ENCODE data around the gene CTNNA3. TPM values are rescaled to one million over a fixed set of nuclear protein-coding genes. Genes with fewer than 3 reads are reported as not detected.

The CTNNA3 gene
- total RNA-seq, 1 donor from 2014 or later, result not detected

- no peak for DNase-seq (ENCODE audit: low read depth)
- Histone ChIP-seq H3K27me3 (ENCODE audit: control insufficient read depth, insufficient read depth, low read length) (no peaks in the 10 kb centered on the region), H3K4me3 (ENCODE audit: low read depth, low read length) (no peak overlapping the region), H3K36me3 (ENCODE audit: control insufficient read depth, insufficient read depth, low read length) (no peaks in the 10 kb centered on the region)
- no peak for FAIRE-seq
- TF ChIP-seq, protein P1, sequence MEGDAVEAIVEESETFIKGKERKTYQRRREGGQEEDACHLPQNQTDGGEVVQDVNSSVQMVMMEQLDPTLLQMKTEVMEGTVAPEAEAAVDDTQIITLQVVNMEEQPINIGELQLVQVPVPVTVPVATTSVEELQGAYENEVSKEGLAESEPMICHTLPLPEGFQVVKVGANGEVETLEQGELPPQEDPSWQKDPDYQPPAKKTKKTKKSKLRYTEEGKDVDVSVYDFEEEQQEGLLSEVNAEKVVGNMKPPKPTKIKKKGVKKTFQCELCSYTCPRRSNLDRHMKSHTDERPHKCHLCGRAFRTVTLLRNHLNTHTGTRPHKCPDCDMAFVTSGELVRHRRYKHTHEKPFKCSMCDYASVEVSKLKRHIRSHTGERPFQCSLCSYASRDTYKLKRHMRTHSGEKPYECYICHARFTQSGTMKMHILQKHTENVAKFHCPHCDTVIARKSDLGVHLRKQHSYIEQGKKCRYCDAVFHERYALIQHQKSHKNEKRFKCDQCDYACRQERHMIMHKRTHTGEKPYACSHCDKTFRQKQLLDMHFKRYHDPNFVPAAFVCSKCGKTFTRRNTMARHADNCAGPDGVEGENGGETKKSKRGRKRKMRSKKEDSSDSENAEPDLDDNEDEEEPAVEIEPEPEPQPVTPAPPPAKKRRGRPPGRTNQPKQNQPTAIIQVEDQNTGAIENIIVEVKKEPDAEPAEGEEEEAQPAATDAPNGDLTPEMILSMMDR (IDR thresholded peaks at IDR 0.05; ENCODE audit: insufficient read depth, low read length, severe bottlenecking), result no peak
Observed at GRCh38 chr10:67471022-67471421, 225.0 kb downstream of the CTNNA3 start.

- Histone ChIP-seq H3K36me3 (ENCODE audit: control insufficient read depth, insufficient read depth, low read length) (no peaks in the 10 kb centered on the region), H3K4me3 (ENCODE audit: low read depth, low read length) (no peak overlapping the region), H3K27me3 (ENCODE audit: control insufficient read depth, insufficient read depth, low read length) (no peaks in the 10 kb centered on the region)
- TF ChIP-seq, protein P1 (IDR thresholded peaks at IDR 0.05; ENCODE audit: insufficient read depth, low read length, severe bottlenecking), result no peak
- DNase-seq (ENCODE audit: low read depth) (no peak), FAIRE-seq (no peak)
Observed at GRCh38 chr10:67464278-67464677, 231.7 kb downstream of the CTNNA3 start.

- FAIRE-seq (no peak), DNase-seq (ENCODE audit: low read depth) (no peak)
- Histone ChIP-seq H3K4me3 (ENCODE audit: low read depth, low read length) (no peak overlapping the region), H3K36me3 (ENCODE audit: control insufficient read depth, insufficient read depth, low read length) (no peaks in the 10 kb centered on the region), H3K27me3 (ENCODE audit: control insufficient read depth, insufficient read depth, low read length) (no peaks in the 10 kb centered on the region)
- TF ChIP-seq, protein P1 (IDR thresholded peaks at IDR 0.05; ENCODE audit: insufficient read depth, low read length, severe bottlenecking), result no peak
Observed at GRCh38 chr10:67452892-67453291, 243.1 kb downstream of the CTNNA3 start.

DNA sequence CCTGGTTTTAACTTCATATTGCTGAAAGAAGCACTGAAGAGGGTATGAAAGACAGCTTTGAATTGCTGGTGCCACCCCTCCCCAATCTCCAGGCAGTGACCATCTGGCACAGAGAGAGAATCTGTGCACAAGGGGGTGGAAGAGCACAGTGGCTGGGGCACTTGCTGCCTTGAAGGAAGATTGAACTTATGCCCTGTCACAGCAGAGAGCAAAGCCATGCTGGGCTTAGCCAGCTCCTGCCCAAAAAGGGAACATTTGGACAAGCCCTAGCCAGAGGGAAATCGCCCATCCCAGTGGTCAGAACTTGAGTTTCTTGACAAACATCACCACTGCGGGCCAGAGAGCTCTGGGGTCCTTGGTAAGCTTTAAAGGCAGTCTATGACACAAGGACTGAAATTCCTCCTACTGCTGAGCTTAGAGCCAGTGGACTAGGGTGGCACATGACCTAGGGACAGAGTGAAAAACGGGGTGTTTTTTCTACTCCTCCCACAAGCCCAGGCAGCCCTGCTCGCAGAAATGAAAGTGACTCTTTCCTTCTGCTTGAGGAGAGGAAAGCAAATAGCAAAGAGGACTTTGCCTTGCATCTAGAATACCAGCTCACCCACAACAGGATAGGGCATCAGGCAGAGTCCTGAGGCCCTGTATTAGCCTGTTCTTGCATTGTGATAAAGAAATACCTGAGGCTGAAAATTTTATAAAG is 257.2 kb downstream of the CTNNA3 start:
- TF ChIP-seq, protein P1 (IDR thresholded peaks at IDR 0.05; ENCODE audit: insufficient read depth, low read length, severe bottlenecking), result no peak
- Histone ChIP-seq H3K4me3 (ENCODE audit: low read depth, low read length) (no peak overlapping the region), H3K36me3 (ENCODE audit: control insufficient read depth, insufficient read depth, low read length) (no peaks in the 10 kb centered on the region), H3K27me3 (ENCODE audit: control insufficient read depth, insufficient read depth, low read length) (no peaks in the 10 kb centered on the region)
- DNase-seq (ENCODE audit: low read depth), result no peak
- peak; percentile 13 for FAIRE-seq

DNA sequence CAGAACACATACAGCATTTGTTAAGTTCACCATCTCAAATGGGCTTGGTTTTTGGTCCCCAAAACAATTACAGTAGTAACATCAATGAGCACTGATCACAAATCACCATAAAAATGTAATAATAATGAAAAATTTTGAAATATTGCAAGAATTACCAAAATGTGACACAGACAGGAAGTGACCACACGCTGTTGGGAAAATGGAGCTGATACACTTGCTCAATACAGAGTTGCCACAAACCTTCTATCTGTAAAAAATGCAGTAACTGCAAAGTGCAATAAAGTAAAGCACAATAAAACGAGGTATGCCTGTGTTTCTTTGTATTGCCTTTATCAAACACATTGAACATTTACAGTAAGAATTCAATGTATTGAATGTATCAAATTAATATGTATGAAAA is 262.7 kb downstream of the CTNNA3 start:
- TF ChIP-seq, protein P1 (IDR thresholded peaks at IDR 0.05; ENCODE audit: insufficient read depth, low read length, severe bottlenecking), result no peak

DNA sequence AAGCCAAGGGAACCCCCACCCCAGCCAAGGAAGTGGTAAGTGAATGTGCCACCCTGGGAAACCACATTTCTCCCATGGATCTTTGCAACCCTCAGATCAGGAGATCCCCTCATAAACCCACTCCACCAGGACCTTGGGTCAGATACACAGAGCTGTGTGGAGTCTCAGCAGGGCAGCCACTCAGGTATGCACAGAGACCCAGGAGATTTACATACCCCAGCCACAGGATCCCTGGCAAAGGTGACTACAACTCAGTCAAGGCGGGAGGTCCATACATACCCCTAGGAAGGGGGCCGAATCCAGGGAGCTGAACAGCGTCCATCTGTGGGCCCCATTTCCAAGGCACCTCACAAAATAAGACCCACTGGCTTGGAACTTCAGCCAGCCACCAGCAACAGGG is 293.4 kb downstream of the CTNNA3 start:
- TF ChIP-seq, protein P1 (IDR thresholded peaks at IDR 0.05; ENCODE audit: insufficient read depth, low read length, severe bottlenecking), result no peak
- FAIRE-seq (no peak), DNase-seq (ENCODE audit: low read depth) (no peak)
- H3K36me3 ChIP-seq (ENCODE audit: control insufficient read depth, insufficient read depth, low read length), result no peaks in the 10 kb centered on the region
- no peaks in the 10 kb centered on the region for H3K27me3 ChIP-seq (ENCODE audit: control insufficient read depth, insufficient read depth, low read length)
- no peak overlapping the region for H3K4me3 ChIP-seq (ENCODE audit: low read depth, low read length)

More for the DNA sequence above, 262.7 kb downstream of the CTNNA3 start:
- DNase-seq (ENCODE audit: low read depth), result no peak
- Histone ChIP-seq H3K27me3 (ENCODE audit: control insufficient read depth, insufficient read depth, low read length) (no peaks in the 10 kb centered on the region), H3K36me3 (ENCODE audit: control insufficient read depth, insufficient read depth, low read length) (no peaks in the 10 kb centered on the region), H3K4me3 (ENCODE audit: low read depth, low read length) (no peak overlapping the region)
- no peak for FAIRE-seq
